ENCODE data around the gene CDK1.

Gene CDK1

DNA sequence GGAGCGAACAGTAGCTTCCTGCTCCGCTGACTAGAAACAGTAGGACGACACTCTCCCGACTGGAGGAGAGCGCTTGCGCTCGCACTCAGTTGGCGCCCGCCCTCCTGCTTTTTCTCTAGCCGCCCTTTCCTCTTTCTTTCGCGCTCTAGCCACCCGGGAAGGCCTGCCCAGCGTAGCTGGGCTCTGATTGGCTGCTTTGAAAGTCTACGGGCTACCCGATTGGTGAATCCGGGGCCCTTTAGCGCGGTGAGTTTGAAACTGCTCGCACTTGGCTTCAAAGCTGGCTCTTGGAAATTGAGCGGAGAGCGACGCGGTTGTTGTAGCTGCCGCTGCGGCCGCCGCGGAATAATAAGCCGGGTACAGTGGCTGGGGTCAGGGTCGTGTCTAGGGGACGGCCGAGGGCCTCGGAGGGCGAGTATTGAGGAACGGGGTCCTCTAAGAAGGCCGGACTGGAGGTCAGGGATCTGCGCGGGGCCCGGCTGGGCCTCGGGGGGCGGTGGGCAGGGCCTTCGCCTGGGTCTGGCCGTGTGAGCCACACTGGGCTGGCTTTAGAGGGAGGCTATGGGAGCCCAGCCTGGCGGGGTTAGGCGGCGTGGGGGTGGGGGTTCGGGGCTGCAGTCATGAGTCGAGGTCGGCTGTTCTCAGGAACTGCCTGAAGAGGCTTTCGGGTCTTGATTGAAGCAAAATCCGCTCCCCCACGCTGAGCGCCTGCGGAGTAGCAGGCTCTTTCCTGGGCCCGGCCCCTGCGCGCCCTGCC lies at the start of gene CDK1:
TSS of gene CDK1 (plus strand) at position 265 of the 757 bp plus-strand sequence. CDS start 1,688 bp downstream, outside the sequence.
- DNase-seq (ENCODE audit: low read depth) = peak; percentile 89

- DNase-seq (ENCODE audit: low read depth) = no peak
Measured at GRCh38 chr10:60729106-60729505, 49.2 kb upstream of the CDK1 start.

GRCh38 chr10:60731134-60731885 lies 47.0 kb upstream of the CDK1 start:
- DNase-seq (ENCODE audit: low read depth) = no peak

DNA sequence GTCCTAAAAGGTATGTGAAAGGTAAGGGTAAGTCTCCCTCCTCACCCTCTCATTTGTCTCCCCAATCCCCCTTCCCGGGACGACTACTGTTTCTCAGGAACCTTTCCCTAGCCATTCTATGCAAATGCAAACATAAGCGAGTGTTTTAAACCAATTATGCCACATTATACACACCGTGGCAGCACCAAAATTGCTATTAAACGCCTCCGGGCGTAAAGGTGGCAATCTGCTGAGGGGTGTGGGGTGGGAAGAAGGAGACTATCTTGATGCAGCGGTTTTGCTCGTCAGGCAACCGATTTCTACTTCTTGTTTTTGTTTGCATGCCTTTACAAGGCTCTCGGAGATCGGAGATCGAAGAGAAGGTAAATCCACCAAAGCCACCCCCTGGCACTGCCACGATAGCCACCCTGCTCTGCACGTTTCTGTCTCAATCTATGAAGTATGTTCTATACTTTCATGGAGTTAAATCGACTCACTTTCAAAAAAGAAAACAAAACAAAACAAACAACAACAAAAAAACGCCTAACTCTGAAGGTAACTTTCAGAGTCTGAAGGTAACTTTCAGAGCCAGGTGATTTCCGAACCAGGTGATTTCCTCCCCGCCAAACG lies 46.0 kb upstream of the CDK1 start:
- DNase-seq (ENCODE audit: low read depth) = peak; percentile 7

DNA sequence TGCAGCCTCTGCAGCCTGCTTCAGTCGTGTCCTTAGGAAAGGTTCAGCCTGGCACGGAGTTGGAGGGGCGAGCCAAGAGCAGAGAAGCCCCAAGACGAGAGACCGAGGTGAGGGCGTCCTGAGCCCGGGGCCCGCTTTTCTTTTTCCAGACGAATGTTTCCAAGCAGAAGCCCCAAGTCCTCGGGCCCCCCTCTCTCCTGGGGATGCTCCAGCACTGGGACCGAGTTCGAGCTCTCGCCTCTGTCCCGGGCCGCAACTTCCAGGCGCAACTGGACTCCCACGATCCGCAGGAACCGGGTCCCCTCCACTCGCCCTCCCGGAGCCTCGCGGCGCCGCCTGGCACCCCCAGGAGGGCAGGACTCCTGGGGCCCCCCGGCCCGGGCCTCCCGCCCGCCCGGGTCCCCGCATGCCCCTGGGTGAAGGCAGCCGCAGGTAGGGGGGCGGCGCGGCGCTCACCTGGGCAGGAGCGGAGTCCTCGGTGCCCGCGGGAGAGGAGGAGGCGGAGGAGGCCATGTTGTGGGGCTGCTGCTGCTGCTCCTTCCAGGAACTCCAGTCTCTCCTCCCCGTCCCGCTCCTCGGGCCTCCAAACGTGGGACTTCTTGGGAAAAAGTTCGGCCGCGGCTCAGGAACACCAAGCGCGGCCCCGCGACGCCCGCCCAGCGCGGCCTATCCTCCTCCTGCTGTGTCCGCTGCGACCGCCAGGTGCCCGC lies 45.3 kb upstream of the CDK1 start:
- DNase-seq (ENCODE audit: low read depth) = peak; percentile 38

DNA sequence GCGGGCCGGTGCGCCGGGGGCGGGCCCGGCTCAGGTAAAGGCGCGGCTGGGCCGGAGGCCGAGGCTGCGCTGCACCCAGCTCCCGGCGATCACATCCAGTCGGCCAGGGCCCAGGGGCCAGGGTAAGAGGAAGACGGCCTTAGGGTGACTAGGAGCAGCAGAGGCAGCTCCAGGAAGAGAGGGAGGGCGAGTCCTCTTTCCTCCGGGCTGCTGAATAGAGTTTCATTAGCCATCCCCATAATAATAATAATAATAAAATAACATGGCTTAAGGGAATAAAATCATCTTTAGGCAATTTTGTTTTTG lies 44.8 kb upstream of the CDK1 start:
- no peak for DNase-seq (ENCODE audit: low read depth)

GRCh38 chr10:60733826-60734225 lies 44.5 kb upstream of the CDK1 start:
- no peak for DNase-seq (ENCODE audit: low read depth)

DNA sequence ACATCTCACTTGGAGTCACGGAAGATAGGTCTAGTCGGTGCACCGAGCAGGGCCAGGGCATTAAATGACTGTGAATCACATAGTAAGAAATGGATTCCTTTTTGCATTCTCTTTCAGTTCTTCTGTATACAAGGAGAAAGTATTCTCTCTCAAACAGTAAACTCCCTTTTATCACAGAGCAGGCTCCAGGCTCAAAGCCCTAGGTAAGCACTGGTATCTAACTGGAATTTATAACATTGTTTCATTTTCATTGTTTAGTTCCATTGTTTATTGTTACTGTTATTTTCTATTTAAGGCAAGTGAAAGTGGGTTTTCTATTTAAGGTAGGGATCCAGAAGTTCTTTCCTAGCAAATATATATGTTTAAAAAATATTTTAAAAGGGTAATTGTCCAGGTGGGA lies 44.1 kb upstream of the CDK1 start:
- no peak for DNase-seq (ENCODE audit: low read depth)

DNA sequence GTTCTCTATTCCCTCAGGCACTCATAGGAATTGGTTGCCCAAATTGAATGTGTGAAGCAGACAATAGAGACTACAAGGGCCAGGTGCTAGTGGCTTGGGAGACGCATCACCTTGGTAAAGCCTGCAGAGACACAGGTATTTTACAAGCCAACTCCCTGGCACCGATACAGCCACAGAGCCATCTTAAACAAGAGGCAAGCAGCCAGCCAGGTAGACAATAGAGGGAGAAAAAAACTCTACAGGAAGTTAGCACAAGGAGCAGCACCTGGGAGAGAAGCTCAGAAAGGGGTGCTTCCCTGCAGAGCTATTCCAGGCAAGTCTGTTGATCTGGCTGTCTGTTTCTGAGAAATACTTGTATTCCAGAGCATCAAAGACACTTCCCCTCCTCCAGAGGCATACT lies 43.0 kb upstream of the CDK1 start:
- DNase-seq (ENCODE audit: low read depth) = no peak

GRCh38 chr10:60737242-60737641 lies 41.0 kb upstream of the CDK1 start:
- DNase-seq (ENCODE audit: low read depth) = no peak

DNA sequence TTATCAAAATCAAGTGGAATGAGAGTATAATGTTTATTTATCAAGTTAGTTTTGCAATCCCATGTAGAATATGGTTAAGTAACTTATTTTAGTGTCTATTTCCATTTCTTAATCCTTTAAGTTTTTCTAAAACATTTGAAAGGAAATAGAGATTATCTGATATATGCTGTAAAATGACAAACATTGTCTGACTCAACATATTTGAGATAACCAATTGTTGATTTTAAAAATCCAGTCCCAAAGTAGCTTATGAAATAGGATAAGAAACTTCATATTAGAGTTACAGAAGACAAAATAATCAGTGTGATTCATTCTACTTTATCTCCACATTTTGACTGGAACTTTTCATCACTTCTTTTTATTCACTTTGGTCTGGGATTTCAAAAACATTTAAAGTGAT lies 38.7 kb upstream of the CDK1 start:
- DNase-seq (ENCODE audit: low read depth) = no peak

GRCh38 chr10:60742512-60742911 lies 35.8 kb upstream of the CDK1 start:
- DNase-seq (ENCODE audit: low read depth) = no peak

DNA sequence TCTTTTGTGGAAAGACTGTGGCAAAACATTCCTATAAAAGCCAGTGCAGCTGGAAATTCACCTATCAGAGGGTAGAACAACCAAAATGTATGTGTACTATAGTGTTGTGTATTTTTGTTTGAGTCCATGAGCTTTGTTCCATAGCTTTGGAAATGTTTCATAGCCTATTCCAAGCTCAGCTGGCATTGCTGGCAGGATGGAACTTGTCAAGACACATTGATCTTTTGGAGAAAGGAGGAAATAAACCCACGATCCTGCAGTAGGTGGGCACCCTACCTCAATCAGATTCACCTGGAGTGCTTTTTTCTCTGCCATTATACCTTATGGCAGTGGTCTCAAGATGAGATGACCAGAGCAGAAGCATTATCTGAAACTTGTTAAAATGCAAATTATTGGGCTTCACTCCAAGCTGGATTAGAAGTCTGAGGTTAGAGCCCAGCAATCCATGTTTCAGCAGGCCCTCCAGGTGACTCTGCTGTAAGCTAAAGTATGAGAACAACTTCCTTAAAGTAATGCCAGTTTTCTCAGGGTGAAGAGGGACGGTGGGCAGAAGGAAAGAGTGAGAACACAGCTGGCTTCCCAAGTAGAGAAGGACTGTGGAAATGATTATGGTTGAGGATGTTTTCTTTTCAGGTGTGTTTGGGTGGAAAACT lies 30.3 kb upstream of the CDK1 start:
- no peak for DNase-seq (ENCODE audit: low read depth)

DNA sequence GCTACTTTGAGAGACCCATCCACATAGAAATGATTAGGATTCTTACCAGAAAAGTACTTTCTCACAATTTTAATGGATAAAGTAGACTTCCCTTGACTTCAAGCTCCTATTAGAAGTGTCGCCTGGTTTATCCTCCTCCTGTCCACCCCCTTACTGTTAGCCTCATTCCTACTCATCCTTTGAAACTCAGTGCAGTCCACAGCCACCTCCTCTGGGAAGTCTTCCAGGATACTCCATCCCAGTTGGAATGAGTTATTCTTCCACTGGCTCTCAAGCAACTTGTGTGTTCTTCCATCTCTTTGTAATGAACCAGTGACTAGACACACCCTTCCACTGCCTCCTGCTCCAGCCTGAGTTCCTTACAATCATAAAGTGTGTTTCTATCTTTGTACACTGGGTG lies 25.1 kb upstream of the CDK1 start:
- DNase-seq (ENCODE audit: low read depth) = no peak

- DNase-seq (ENCODE audit: low read depth) = no peak
Measured at GRCh38 chr10:60753817-60754216, 24.5 kb upstream of the CDK1 start.

GRCh38 chr10:60757420-60757895 lies 20.8 kb upstream of the CDK1 start:
- DNase-seq (ENCODE audit: low read depth) = no peak

GRCh38 chr10:60759181-60759580 lies 19.1 kb upstream of the CDK1 start:
- no peak for DNase-seq (ENCODE audit: low read depth)

DNA sequence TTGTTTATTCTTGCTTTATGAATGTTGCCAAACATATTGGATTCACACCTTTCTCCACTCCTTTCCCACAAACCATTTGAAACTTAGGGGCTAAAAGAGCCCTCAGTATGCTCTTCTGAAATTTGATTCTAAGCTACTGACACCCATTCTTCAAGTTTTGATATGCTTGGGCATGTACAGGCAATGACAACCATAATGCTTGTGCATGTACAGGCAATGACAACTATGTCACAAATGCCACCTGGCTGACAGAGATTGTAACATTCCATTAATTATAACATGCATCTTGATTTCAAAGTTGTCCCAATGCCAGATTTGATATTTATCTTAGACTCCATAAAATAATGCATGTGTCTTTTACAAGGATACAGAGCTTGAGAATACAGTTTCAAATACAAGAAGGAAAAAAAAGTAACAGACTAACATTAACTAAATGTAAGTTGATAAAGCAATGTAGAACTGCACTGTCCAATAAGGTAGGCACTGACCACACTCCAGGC lies 17.5 kb upstream of the CDK1 start:
- DNase-seq (ENCODE audit: low read depth) = no peak

DNA sequence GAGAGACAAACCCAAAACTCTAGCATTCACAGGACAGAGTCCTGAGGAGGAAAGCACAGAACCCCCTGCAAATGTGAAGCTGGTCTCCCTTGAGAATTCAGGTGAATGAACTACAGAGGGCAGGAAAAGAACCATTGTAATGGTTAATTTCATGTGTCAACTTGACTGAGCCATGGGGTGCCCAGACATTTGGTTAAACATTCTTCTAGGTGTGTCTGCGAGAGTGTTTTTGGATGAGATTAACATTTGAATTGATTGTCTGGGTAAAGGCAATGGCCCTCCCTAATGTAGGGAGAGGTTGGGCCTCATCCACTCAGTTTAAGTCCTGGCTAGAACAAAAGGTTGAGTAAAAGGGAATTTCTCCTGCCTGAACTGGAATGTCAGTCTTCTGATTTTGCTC lies 15.7 kb upstream of the CDK1 start:
- DNase-seq (ENCODE audit: low read depth) = no peak

GRCh38 chr10:60767424-60767823 lies 10.9 kb upstream of the CDK1 start:
- no peak for DNase-seq (ENCODE audit: low read depth)

DNA sequence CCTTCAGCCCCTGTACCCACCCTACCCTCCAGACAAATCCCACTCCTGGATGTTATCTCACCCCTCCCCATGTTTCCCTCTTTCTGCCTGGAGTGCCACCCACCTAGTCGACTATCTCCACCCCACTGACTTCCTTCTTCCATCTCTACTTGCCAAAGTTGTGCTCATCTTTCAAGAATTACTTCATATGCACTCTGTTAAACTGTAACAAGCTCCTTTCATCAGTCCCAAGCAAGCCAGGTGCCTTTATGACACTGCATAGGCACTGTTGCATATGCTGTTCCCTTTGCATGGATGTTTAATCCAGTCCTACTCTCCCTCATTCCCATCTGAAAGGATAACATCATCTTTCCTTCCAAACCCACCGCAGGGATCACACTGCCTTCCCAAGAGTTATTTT lies 8.9 kb upstream of the CDK1 start:
- DNase-seq (ENCODE audit: low read depth) = no peak

GRCh38 chr10:60777696-60778213 lies 523 bp upstream of the CDK1 start:
- DNase-seq (ENCODE audit: low read depth) = no peak

All from T-helper 22 cell (primary cell).